SKM-1 (cell line): ENCODE results near the gene SYT12.
"Not testable (repeated sequence)": the region's sequence is repeated elsewhere in the genome, so short reads cannot be mapped to it uniquely, and the experiment has no call there.

ENCODE experiments used
- DNase-seq: peaks from one replicate; lab custom pipeline; 2025; ENCODE audit not compliant: unreplicated experiment; lab: John Stamatoyannopoulos, UW

Gene SYT12

GRCh38 chr11:67022961-67023956 is at the start of gene SYT12:
Gene SYT12 (plus strand): TSS chr11:67023134. CDS start chr11:67030145, 7,011 bp downstream.
- DNase-seq = no peak

GRCh38 chr11:66973956-66974580 is 48.9 kb upstream of the SYT12 start:
- no peak for DNase-seq

GRCh38 chr11:66974724-66975404 is 48.1 kb upstream of the SYT12 start, which contains the start of gene C11orf86:
Gene C11orf86 (plus strand): TSS chr11:66975304. CDS start chr11:66975363, 59 bp downstream.
- DNase-seq = no peak

- DNase-seq = no peak
Measured at GRCh38 chr11:66975405-66976027, 47.4 kb upstream of the SYT12 start.

- no peak for DNase-seq
Measured at GRCh38 chr11:66976028-66976467, 46.9 kb upstream of the SYT12 start.

GRCh38 chr11:66976925-66977324 is 46.0 kb upstream of the SYT12 start:
- DNase-seq = no peak

GRCh38 chr11:66978229-66978628 is 44.7 kb upstream of the SYT12 start:
- no peak for DNase-seq

GRCh38 chr11:66978717-66979116 is 44.2 kb upstream of the SYT12 start:
- DNase-seq = no peak

- no peak for DNase-seq
Measured at GRCh38 chr11:66979336-66979980, 43.5 kb upstream of the SYT12 start.

- no peak for DNase-seq
Measured at GRCh38 chr11:66981976-66982578, 40.9 kb upstream of the SYT12 start.

- no peak for DNase-seq
Measured at GRCh38 chr11:66983275-66983924, 39.5 kb upstream of the SYT12 start.

- no peak for DNase-seq
Measured at GRCh38 chr11:66985508-66986177, 37.3 kb upstream of the SYT12 start.

GRCh38 chr11:66986178-66986545 is 36.8 kb upstream of the SYT12 start:
- DNase-seq = no peak

- no peak for DNase-seq
Measured at GRCh38 chr11:66987158-66987620, 35.7 kb upstream of the SYT12 start.

- no peak for DNase-seq
Measured at GRCh38 chr11:66987924-66988637, 34.9 kb upstream of the SYT12 start.

GRCh38 chr11:66988741-66989140 is 34.2 kb upstream of the SYT12 start:
- not testable (repeated sequence) for DNase-seq

- DNase-seq = not testable (repeated sequence)
Measured at GRCh38 chr11:66989360-66989759, 33.6 kb upstream of the SYT12 start.

GRCh38 chr11:66992041-66992440 is 30.9 kb upstream of the SYT12 start:
- DNase-seq = no peak
